ENCODE results near the gene CCDC87.

GRCh38 chr11:66589996-66590675 is 2.7 kb downstream of the CCDC87 start:
- TF ChIP-seq CTCF (IDR thresholded peaks at IDR 0.05) (no peak), EZH2 (IDR thresholded peaks at IDR 0.05) (no peak), EZH2phosphoT487 (IDR thresholded peaks at IDR 0.05) (no peak)
